ENCODE data around the gene ENTHD1.
A peak's percentile ranks its signal among the peaks of the same experiment; 100 is the strongest.
"Not testable (repeated sequence)": the region's sequence is repeated elsewhere in the genome, so short reads cannot be mapped to it uniquely, and the experiment has no call there.

Gene ENTHD1

DNA sequence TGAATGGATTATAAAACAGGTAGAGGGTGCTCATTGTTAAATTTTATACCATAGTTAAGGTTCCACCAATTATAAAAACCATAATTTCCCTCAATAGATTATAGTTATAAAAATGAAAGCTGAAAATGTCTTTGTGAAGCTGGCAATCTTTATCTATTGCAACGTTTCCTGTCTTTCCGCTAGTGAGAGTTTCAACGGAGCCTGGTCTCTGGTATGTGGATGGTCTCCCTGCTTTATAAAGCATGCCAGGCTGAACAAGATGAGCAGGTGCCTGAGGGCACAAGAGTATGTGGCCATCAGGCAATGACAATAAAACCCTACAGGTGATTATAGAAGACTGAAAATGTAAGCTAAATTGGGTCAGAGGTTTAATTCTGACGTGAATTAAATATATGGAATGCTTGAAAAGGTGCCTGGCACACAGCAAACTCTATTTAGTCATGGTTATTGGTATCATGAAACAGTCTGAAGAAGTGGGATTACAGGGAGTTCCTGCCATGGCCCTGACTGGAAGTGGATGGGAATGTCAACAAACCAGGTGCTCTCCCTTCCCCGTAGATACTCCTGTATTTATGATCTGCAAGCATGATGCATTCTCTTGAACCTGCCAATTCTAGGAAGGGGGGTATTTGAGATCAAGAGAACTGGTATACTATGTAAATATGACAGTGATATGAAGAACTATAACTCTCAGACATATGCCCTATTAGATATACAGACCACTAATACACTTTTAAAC, 115.7 kb downstream of the ENTHD1 start:
- no peak for DNase-seq (ENCODE audit: low spot score)

DNA sequence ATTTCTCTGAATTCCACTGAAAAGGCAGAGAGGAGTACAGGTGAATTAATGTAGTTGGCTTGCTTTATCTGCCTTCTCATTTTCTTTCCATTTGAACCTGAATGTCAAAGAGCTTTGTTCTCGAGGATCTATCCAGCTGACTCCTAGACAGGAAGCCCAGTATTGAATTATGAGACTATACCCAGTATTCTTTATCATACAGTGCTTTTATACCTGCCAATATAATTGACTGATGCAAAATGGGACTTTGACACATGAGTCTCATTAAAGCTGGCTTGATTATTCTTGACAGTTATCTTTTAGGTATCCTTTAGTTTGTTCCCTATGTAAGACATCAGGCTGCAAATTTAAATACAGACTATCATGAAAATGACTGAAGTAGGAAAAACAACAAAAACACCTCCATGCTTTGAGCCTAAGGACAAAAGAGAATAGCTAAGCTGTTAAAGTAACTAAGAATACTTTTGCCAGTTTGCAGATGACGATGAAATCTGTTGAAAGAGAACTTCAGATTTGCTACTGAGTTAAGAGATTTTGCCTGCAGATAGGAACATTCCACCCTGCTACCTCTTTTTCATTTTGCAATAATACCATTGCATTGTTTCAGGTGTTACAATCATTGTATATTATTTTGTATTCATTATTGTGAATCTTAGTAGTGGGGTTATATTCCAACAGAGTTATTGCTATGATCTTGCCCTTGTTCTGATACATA, 117.1 kb downstream of the ENTHD1 start:
- DNase-seq (ENCODE audit: low spot score), result no peak

DNA sequence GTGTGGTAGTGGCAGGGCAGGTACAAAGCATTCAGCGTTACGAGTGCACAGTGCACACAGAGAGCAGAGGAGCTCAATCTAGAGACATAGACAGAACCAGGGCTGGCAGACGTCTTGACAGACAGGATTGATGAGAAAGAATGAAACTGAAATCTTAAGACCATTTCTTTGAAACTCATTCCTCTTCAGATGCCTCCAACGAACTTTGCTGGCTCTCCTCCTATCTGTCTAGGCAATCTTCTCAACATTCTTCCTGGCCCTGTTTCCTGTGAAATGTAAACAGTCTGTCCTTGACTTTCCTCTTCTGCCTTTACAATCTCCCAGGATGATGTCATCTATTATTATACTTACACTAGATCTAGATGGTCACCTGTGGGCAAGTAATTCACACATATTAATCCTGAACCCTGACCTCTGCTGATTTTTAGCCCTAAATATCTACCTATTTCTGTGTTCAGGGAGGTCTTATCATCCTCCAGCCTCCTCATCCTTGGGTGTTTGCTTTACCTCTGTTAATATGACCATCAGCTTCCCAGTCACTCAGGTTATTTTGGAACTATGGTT, 119.5 kb downstream of the ENTHD1 start:
- peak; percentile 38 for DNase-seq (ENCODE audit: low spot score)

DNA sequence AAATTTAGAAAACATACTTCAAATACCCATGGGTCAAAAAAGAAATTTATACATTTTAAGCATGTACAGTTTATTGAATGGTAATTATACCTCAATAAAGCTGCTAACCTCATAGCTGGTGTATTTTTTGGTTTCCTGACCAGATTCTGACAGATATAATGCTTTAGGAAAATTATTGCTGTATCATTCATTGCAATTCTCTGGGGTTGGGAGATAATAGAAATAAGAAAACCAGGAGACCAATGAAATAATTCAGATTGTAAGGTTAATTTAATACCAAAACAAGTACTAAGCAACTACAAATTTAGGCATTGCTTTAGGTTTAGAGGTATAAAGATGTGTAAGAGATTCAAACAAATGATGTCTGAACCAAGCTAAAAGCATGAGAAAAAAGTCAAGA, 120.1 kb downstream of the ENTHD1 start:
- DNase-seq (ENCODE audit: low spot score), result no peak

DNA sequence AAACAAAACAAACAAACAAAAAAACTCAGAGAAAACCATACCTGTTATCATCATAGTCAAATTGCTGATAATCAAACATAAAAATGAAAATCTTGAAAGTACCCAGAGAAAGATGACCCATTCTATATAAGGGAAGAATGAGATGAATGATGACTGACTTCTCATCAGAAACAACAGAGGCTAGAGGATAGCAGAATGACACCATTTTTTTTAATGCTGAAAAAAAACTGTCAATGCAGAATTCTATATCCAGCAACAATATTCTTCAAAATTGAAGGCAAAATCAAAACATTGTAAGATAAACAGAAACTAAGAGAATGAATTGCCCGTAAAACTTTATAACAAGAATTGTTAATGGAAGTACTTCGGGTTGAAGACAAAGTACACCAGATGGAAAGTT, 122.1 kb downstream of the ENTHD1 start:
- no peak for DNase-seq (ENCODE audit: low spot score)

DNA sequence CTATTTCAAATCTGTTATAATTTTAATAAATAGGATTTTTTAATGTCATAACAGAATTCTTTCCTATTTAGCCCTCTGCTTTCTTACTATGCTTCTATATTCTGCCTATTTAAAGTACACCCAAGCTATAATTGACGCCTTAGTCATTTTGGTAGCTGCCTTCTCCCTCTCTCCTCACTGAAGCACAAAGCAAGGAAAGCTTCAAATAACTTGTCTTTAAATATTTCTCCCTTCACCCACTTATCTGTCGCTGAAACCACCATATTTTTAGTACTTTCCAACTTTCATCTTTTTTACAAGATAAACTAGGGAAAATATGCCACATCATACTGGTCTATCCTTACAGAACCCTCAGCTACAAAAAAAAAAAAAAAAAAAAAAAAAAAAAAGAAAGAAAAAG, 127.9 kb downstream of the ENTHD1 start:
- DNase-seq (ENCODE audit: low spot score), result no peak

DNA sequence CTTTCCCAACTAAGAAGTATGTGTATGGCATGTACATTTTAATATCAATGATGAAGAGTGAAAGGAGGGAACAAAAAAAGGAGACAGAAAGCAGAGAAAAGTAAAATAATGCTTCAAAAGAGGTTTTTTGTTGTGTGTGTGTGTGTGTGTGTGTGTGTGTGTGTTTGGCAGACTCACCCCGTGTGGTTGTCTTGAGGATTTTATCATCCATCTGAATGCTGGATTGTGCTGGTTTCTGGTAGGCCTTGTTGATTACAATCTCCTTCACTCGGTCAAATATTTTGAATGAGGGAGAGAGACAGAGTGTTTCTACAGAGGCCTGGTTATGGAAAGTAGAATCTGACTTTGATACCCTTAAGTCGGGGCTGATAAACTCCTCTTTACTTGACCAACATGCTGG, 128.5 kb downstream of the ENTHD1 start:
- DNase-seq (ENCODE audit: low spot score), result no peak

DNA sequence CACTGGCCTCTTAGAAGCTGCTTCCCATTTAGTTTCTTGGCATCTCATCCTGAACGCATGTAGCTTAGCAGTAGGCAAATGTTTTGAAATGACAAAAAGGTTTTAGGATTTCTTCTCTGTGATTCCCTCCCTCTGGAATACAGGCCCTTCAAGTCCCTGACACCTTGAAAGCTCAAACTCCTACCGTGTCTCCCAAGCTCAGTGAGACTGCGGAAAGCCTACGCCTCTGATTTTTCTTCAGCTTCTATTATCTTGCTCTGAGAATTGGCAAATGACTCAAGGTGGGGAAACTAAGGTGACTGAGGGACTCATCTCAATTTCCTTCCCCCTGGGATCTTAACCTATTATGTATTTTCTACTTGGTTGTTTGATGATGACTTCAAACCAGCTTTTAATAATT, 130.3 kb downstream of the ENTHD1 start:
- DNase-seq (ENCODE audit: low spot score), result no peak

DNA sequence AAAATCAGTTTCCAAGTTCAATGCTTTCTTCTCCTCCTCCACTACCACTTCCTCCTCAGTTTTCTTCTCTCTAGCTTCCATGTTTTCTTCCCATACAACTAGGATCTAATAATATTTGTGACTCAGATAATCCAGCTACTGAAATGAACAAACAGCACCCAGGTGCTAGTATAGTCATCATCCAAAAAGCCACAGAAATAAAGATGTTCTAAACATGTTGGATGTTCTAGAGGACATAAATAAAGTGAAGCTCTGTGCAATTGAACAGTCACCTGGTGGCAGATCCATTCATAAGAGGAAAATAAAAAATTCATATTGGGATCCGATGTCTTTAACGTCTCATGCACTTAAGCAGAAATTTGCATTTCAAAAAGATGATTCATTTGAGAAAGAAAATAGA, 142.8 kb downstream of the ENTHD1 start:
- no peak for DNase-seq (ENCODE audit: low spot score)

DNA sequence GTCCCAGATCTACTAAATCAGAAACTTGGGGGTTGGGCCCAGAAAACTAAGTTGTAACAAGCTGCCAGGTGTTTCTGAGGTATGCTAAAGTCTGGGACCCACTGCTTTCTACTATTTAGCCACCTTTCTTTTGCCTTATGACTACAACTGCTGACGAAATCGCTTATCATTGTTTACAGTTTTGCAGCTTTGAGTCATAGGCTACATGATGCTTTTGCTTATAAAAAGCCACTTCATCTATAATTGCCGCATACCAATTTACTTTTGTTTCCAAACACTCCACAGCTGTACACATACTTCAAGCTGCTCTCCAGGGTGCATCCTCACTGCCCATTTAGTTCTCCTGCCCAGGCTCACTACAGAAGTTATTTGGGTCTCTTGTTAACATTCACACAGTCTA, 144.7 kb downstream of the ENTHD1 start:
- no peak for DNase-seq (ENCODE audit: low spot score)

DNA sequence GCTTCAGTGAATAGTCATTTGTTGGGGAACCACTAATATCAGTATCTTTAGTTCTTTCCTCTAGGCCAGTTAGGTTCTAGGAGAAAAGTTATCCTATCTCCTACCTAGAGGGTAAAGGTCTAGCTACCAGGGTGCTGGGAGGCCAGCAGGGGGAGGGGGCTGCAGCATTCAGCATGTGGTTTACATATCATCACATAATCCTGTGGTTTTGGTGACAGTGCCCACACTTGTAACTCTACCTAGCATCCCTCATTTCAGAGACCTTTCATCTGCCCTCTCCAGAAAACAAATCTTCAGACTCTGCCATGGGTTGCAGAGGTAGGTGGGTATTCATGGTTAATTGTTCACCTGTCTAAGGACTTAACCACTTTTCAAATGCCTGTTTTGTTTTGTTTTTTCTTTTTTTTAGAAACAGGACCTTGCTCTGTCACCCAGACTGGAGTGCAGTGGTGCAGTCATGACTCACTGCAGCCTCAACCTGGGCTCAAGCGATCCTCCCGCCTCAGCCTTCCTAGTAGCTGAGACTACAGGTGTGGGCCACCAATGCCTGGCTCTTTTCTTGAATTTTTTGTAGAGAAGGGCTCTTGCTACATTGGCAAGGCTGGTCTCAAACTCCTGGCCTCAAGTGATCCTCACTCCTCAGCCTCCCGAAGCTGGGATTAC, 146.8 kb downstream of the ENTHD1 start:
- peak; percentile 16 for DNase-seq (ENCODE audit: low spot score)

DNA sequence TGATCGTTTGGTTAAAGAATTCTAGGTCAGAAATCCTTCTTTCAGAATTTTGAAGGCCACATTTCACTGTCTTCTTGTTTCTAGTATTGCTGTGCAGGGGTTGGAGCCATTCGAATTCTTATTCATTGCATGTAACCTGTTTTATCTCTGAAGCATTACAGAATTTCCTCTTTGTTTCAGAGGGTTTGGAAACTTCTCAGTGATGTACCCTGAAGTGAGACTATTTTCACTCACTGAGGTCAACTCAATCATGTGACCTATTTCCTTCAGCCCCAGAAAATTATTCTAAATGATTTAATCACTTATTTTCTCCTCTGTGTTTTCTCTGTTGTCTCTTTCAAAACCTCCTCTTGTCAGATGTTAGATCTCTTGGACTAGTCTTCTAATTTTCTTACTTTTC, 147.8 kb downstream of the ENTHD1 start:
- DNase-seq (ENCODE audit: low spot score), result no peak

DNA sequence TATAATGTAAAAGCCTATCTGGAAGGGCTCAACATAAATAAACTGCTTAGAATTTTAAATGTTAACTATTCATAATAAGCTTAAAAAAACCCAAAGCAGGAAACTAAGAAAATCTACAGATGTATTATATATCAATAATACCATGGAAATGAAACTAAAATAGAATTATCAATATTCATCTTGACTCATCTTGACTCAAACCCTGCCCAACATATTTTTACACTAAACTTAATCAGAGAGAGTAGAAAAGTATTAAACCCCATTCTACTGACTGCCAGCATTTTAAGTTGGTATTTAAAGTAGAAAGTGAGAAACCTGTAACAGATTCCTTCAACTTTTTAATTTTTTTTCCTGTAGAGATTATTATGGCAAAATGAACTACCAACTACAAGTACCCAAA, 149.2 kb downstream of the ENTHD1 start:
- no peak for DNase-seq (ENCODE audit: low spot score)

DNA sequence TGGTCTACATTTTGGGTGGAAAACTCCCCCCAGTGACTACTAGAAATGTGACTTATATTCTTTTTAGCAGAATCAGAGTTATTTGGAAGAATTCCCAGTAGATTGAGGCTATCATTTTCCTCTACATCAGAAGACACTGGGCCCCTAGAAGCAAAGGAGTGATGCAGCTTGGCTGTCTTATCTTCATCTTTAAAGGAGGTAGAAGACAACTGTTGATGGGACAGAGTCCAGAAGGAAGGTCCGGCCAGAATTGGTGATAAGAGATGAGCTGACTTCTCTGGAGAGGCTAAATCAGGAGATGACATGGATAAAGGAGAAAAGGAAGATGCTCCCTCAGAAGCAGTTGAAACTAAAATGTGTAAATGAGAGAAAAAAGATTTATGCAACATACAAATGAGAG, 149.6 kb downstream of the ENTHD1 start:
- no peak for DNase-seq (ENCODE audit: low spot score)

DNA sequence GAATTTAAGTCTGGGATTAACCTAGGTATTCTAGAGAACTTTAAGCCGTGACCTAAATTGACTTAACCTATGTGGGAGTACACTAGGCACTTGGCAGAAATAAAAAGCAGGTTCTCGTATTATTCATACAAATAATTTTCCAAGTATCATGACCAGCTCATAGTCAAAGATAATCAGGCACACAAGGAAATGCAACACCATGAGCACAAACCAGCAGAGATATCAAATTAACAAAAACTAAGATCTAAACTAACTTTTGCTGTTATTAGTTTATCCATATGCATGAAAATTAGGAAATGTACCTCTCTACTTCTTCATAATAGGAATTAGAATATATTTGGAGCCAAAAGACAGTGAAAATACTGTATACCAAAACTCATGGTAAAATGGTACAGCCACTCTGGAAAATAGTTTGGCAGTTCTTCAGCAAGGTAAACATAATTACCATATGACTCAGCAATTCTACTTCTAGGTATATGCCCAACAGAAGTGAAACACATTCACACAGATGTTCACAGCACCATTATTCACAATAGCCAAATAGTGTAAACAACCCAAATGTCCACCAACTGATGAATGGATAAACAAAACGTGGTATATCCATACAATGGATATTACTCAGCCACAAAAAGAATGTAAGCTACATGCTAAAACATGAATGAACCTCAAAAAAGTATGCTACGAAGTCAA, 154.1 kb downstream of the ENTHD1 start:
- no peak for DNase-seq (ENCODE audit: low spot score)

DNA sequence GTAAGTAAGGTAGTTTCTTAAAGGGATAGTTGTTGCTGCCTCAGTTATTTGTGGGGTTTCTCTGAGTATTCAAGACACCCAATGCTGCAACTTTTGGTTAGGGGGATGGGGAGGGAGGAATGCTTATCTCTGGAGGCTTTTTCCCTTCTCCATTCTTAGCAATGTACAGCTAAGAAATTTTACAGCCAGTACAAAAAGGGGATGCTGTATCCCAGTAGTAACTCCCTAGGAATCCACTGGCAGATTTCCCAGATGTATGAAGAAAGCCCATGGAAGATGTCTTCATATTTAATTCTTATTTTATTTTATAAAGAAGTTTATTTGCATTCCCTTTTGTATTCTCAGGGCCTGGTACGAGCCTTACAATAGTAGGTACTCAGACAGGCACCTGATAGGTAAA, 154.8 kb downstream of the ENTHD1 start:
- DNase-seq (ENCODE audit: low spot score), result no peak

DNA sequence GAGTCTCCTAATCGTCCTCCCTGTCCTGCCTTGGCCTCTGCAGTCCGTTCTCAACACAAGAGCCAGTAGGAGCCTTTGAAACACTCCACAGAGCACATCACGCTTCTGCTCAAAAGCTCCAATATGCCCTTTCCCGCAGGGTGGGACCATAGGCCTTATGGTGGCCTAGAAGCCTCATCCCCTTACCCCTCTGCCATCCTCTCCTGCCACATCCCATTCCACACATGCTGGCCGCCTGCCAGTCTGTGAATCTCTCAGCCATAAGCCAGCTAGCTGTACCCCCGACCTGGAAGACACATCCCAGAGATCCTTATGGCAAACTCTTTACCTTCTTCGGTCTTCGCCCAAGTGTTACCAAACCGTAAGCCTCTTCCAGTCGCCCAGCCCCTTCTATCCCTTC, 157.8 kb downstream of the ENTHD1 start:
- no peak for DNase-seq (ENCODE audit: low spot score)

DNA sequence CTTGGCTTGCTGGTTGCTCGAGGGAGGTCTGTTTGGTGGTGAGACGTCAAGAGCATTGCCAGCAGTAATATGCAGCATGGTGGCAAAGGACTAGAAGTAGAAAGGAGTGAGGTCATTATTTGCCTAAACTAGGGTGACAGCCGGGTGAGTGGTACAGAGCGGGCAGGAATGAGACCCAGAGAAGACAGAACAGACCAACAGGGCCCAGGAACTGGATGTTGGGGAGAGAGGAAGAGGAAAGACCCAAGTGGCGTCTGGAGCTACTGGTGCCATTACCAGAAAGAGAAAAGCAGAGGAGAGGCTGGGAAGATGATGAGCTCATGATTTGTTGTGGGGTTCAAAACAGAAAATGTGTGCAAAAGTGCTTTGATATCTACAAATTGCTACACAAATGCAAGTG, 158.7 kb downstream of the ENTHD1 start:
- no peak for DNase-seq (ENCODE audit: low spot score)

DNA sequence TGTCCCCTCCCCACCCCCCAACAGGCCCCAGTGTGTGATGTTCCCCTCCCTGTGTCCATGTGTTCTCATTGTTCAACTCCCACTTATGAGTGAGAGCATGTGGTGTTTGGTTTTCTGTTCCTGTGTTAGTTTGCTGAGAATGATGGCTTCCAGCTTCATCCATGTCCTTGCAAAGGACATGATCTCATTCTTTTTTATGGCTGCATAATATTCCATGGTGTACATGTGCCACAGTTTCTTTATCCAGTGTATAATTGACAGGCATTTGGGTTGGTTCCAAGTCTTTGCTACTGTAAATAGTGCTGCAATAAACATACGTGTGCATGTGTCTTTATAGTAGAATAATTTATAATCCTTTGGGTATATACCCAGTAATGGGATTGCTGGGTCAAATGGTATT, 159.5 kb downstream of the ENTHD1 start:
- DNase-seq (ENCODE audit: low spot score), result not testable (repeated sequence)

DNA sequence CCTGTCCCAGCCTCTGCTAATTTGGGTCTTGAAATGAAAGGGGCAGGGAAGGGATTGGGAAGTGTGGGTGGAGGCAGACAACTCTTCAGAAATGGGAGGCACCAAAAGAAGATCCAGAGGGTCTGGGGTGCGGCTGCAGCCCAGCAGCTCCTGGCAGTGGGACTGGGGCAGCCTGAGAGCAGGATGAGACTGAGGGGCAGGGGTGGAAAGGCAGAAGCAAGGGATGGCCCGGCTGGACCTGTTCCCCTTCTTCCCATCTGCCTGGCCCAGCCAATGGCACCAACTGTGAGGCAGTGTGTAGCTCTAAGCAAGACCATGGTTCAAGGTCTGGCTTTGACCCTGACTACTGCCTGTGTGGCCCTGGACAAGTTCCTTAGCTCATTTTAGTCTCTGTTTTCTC, 160.4 kb downstream of the ENTHD1 start:
- DNase-seq (ENCODE audit: low spot score), result no peak

DNA sequence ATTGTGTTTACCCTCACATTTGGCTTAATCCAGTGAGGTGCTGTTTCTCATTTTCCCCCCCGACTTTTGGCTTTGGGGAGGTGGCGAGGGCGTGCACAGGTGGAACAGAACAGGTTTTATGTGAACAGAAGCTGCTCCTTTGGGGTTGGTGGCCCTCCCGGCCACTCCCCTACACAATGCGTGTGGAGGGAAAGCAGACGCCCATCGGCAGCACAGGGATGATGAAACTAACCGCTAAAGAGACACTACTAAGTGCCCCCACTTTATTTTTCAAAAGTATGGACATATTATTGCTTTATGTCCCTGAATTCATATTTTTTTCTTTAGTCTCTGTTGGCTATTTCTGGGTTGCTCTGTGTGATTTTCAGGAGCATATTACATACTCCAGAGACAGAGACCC, 160.9 kb downstream of the ENTHD1 start:
- no peak for DNase-seq (ENCODE audit: low spot score)

DNA sequence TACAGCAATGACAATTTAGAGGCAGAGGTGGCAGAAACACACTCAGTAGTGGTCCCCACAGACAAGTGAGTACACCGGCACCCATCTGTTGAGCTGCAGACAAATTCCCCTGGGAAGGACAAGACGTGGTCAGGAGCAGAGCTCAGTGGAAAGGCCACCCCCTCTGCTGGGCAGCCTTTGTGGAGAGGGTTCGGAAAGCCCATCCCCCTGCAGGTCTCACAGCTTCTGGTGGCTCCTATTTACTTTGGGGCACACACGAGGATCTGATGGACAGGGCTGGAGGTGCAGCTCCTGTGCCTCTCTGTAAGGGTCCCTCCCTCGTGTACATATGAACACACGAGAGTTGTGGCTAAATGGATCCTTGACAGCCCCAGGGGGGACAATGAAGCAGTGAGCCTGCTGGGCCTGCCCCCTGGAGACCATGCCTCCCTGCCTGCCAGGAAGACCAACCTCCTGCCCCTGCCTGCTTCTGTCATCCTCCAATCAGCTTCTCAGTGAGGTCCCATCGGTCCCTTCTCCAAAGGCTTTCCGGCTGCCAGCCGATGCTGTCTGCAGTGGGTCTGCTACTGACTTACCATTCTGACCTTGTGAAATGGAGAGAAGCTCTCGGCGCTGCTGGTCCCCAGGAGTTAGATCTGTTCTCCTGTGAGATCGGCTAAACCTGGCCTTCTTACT, 161.5 kb downstream of the ENTHD1 start:
- no peak for DNase-seq (ENCODE audit: low spot score)
